HG02759 (cell line): ENCODE data around the gene CST4.
"Not testable (repeated sequence)": the region's sequence is repeated elsewhere in the genome, so short reads cannot be mapped to it uniquely, and the experiment has no call there.

Experiments used
- ATAC-seq: cut with Tn5 transposase; IDR thresholded peaks from one replicate; pipeline ENCODE4 v1.9.1; 2021; ENCODE audit warnings: mild to moderate bottlenecking, moderate library complexity; ENCODE audit not compliant: unreplicated experiment

The CST4 gene

GRCh38 chr20:23645575-23645974 lies 43.3 kb downstream of the CST4 start:
- peak; percentile 45 for ATAC-seq

- ATAC-seq, result no peak
Observed at GRCh38 chr20:23644164-23644563, 44.7 kb downstream of the CST4 start.

GRCh38 chr20:23643659-23644058 lies 45.2 kb downstream of the CST4 start:
- ATAC-seq, result no peak

DNA sequence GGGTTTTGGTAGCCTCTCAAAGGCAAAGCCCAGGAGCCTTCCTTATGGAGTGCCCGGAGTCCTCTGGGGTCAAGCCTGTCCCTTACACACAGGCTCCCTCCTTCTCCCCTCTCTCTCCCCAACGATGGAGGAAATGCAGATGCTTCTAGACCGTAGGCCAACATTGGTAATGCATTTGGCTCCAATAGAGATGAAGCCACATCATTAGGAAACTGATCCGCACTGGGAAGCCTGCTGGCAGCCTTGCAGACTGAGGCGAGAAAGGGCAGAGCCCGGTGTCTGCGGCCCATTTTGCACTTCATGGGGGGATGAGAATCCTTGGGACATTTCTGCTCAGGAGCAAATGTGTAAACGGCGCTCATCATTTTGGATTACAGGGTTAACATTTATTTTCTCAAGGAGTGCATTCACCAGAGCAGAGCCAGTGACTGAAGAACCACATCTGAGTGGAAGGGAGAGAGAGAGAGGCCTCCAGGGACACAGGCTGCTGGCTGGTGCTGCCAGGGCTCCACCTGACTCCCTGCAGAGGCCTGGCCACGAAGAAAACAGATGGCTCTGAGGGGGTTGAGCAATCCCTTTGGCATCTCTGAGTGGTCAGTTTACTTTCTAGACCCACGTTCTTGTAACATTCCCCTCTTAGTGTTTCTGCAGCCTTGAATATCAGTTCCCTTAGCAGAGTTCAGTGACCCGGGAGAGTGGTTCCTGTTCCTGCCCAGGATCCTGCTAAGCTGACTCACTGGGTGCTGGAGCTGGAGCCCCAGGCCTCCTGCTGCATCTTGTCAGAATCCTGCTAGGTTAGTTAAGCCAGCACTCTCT lies 46.7 kb downstream of the CST4 start:
- no peak for ATAC-seq

GRCh38 chr20:23640671-23641667 lies 47.9 kb downstream of the CST4 start:
- no peak for ATAC-seq

DNA sequence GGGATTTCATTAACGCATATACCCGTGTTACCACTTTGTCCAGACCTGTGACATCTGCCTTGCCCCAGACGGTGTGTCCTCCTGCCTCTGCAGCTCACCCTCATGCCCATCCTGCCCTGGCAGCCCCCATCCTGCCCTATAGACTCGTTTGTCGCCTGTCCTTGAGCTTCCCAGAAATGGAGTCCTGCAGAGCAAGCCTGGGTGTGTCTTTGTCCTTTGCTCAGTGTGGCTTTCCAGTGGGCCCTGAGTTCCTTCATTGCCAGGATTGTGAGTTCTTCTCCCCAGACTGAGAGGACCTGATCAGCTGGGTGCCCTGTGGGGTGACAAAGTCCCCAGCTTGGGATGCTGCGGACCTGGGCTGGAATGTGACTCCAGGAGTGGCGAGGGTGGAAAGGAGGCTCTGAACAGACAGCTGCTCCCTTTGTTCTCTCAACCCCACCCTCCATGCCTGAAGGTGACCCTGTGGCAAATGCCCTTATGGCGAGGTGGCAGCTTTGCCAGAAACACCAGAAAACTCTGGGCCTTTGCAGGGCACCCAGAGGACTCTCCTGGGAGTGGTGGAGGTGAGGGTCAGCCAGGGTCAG lies 48.7 kb downstream of the CST4 start:
- no peak for ATAC-seq

- ATAC-seq, result no peak
Observed at GRCh38 chr20:23639490-23639958, 49.3 kb downstream of the CST4 start.

- no peak for ATAC-seq
Observed at GRCh38 chr20:23638309-23638708, 50.5 kb downstream of the CST4 start.

- ATAC-seq, result peak; percentile 81
Observed at GRCh38 chr20:23637282-23638221, 51.3 kb downstream of the CST4 start, which contains the start of gene CST3. Gene CST3, minus strand, starts transcription at chr20:23637955. Its CDS starts 93 bp downstream, at chr20:23637862.

GRCh38 chr20:23636908-23637281 lies 51.9 kb downstream of the CST4 start:
- ATAC-seq, result no peak

GRCh38 chr20:23636182-23636907 lies 52.5 kb downstream of the CST4 start:
- ATAC-seq, result no peak

GRCh38 chr20:23635768-23636090 lies 53.1 kb downstream of the CST4 start:
- not testable (repeated sequence) for ATAC-seq
